AG04449 (cell line): ENCODE data around the gene DHX58.

ENCODE experiments used
- CTCF ChIA-PET: fragments of 350-600 bp; formaldehyde crosslinking; extraction: SDS; loops from one replicate; lab custom pipeline; 2021; ENCODE audit warnings: antibody characterized with exemption; lab: Yijun Ruan, JAX
- POLR2A ChIA-PET: fragments of 400-600, 350-600 bp; formaldehyde crosslinking; extraction: SDS; loops from one replicate; lab custom pipeline; 2020; ENCODE audit warnings: antibody characterized with exemption, inconsistent platforms; lab: Yijun Ruan, JAX
- DNase-seq: peaks from one replicate; pipeline ENCODE4 v3.0.0-alpha.2; 2010; ENCODE audit warnings: low read depth, low spot score
- H3K4me3 ChIP-seq: 2 replicates; pipeline ENCODE4 v1.5.1; 2011; ENCODE audit warnings: low read depth, mild to moderate bottlenecking, control low read depth, low read length
- TF ChIP-seq, protein P1 (sequence below): IDR thresholded peaks from one replicate; pipeline ENCODE4 v1.5.1; 2011; ENCODE audit warnings: mild to moderate bottlenecking, moderate library complexity, low read length, control low read depth, inconsistent platforms; ENCODE audit not compliant: insufficient read depth; ENCODE audit errors: missing control alignments

Gene DHX58

DNA sequence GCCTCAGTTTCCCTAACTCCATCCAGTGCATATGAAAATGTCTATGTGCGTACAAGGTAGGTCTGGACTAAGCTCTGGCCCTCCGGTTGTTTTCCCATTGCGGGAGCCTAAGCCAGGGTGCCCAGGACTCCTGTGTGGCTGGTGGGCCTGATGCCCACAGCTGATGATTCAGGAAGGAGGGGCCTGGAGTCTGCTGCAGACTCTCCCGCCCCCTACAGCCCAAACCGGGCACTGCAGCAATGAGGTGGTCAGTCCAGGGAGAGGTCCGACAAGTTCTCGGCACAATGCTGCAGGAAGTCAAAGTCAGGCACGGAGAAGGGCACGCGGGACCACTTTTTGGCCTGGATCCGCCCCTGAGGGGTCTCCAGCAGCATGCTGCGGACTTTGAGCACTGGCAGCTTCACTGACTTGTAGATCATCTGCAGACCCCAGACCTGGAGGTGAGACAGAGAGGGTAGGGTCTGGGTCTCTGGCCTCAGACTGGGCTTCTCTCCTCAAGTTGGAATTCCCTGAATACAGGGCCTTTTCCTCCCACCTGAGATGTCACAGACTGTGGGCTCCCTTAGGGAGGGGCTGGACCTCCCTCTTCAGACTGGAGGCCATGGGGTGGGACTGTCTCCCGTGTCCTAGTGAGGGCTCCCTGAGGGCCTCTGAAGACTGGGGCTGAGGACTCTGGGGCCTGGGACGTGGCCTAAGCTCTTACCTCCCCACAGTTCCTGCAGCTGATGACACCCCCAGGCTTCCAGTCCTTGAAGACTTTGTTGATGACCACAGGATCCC lies 10.8 kb downstream of the DHX58 start:
- CTCF ChIA-PET, result interaction anchor here (0.6 to 25.6 kb wide), 19 partner anchors 8 to 139 kb away, joined by 3 to 451 read pairs (median 5); partner anchors contain the start of genes DHX58, DNAJC7, KAT2A and NKIRAS2
- TF ChIP-seq, protein P1, sequence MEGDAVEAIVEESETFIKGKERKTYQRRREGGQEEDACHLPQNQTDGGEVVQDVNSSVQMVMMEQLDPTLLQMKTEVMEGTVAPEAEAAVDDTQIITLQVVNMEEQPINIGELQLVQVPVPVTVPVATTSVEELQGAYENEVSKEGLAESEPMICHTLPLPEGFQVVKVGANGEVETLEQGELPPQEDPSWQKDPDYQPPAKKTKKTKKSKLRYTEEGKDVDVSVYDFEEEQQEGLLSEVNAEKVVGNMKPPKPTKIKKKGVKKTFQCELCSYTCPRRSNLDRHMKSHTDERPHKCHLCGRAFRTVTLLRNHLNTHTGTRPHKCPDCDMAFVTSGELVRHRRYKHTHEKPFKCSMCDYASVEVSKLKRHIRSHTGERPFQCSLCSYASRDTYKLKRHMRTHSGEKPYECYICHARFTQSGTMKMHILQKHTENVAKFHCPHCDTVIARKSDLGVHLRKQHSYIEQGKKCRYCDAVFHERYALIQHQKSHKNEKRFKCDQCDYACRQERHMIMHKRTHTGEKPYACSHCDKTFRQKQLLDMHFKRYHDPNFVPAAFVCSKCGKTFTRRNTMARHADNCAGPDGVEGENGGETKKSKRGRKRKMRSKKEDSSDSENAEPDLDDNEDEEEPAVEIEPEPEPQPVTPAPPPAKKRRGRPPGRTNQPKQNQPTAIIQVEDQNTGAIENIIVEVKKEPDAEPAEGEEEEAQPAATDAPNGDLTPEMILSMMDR, result peak; percentile 77
- DNase-seq, result no peak
- no peak overlapping the region for H3K4me3 ChIP-seq
- POLR2A ChIA-PET, result no interaction called here

DNA sequence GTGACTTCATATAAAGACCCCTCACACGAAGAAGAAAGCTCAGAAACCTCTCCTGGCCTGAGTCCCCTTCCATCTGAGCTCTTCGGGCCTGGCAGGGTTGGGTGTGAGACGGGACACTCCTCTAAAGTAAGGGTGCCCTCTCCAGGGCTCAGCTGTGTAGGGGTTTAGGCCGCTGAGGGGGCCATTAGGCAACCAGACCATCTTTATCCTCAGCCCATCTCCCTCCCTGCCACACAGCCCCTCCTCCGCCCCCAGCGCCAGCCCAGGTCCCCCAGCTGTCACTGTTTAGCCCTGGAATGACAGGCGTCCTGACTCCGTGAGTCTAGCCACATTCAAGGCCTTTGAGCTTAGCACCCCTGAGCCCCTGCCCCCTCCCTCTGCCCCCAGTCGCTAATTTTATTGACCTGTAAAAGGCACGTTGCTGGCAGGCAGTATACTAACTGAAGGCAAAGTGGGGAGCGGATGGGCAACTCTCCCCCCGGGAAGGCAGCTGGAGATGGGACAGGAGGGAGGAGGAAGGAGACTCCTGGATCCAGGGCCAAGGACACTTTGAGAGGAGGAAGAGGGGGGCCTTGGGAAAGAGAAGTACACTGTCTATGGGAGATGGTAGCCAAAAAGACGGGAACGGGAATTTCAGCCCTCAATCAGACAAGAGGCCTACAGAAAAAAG lies 13.6 kb downstream of the DHX58 start:
- TF ChIP-seq, protein P1, result no peak
- POLR2A ChIA-PET, result interaction anchor here (0.9 kb wide), 1 partner anchor 22 kb away, joined by 4 read pairs; the partner anchor contains the start of gene KAT2A
- no peak for DNase-seq
- H3K4me3 ChIP-seq, result no peak overlapping the region
- CTCF ChIA-PET, result interaction anchor here (1.1 to 25.6 kb wide), 5 partner anchors 19 to 136 kb away, joined by 3 to 451 read pairs (median 10); partner anchors contain the start of genes DNAJC7 and NKIRAS2

DNA sequence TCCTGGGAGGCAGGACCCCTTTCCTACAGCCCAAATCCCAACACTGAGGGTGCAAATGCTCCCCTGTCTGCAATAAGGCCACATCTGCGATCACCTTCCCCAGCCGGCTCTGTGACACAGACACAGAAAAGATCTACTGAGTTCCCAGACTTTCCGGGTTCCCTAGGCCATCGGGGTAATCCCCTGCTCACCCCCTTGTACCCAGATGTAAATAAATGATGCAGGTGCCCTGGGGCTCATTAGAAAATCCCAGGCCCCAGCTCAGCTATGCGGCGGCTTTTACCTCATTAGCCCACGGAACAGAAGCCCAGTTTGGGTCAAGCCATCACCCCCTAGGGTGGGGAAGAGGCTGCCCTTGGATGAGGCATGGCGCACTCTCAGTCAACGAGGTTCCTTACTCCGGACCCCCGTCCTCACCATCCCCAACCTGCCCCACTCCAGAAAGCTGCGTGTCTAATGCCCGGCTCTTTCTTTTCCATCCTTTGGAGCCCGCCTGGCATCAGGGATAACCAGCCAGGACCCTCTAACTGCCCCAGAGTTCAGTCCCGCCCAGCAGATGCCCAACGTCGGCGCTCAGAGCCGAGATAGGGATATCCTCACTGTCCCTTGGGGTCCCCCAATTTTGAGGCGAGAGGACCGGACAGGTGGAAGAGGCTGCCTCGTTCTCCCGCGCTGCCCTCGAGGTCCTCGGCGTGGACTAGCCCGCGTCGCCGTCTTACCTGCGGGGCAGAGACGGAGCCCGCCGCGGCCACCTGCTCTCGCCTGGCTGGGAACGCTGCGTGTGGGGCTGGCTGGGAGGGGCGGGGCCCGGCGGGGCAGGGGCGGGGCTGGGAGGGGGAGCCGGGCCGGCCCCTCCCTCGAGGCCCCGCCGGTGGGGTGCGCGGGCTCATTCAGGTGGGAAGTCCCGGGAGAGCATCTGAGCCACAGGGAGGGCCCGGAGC lies 14.6 kb downstream of the DHX58 start, which contains the start of gene ZNF385C:
Gene ZNF385C, minus strand, starts transcription at position 783 of the 941 bp plus-strand sequence. CDS start 35,417 bp downstream, outside the sequence.
- POLR2A ChIA-PET, result interaction anchor here (0.8 to 0.9 kb wide), 2 partner anchors 23 to 367 kb away, joined by 3 to 4 read pairs; partner anchors contain the start of gene KAT2A
- no peak for DNase-seq

DNA sequence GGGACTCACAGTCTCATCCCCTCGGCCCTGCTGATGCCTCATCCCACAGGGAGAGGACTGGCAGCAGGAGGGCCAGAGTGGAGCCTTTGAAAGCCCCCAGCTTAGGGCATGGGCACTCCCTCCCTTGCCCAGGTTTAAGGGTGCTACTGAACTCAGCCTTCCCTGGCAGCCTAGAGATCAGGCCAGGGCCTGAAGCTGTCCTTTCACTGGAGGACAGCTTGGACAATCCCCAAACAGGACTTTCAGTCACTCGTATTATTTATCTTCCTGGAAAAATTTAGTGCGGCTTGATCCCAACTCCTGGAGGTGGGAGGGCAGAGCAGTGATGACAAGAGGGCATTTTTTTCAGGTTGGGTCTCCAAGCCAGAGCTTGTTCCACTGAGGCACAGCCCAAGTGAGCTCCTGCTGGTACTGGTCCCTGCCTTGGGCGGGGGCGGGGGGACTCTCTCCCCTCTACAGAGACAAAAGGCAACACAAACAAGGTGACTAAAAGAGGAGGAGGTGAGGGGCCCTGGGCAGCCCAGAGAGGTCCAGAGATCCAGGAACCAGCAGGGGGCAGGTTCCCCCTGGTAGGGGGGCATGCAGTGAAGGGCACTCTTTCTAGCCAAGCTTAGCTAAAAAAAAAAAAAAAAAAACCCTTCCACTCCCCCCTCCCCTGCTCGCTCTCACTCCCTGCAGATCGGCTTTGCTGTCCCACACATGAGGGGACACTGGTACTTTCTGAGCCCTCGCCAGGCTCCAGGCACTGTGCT lies 16.0 kb downstream of the DHX58 start:
- ChIA-PET CTCF (interaction anchor here (1.0 to 2.7 kb wide), 6 partner anchors 11 to 76 kb away, joined by 3 to 14 read pairs (median 5); partner anchors contain the start of gene NKIRAS2), POLR2A (interaction anchor here (0.7 kb wide), 1 partner anchor 57 kb away, joined by 3 read pairs; no protein-coding TSS in a partner anchor)
- H3K4me3 ChIP-seq, result no peak overlapping the region
- DNase-seq, result no peak
- TF ChIP-seq, protein P1, result no peak

More for the DNA sequence above, 14.6 kb downstream of the DHX58 start, which contains the start of gene ZNF385C:
- H3K4me3 ChIP-seq, result no peak within 1 kb of the TSS
- CTCF ChIA-PET, result interaction anchor here (0.8 to 25.6 kb wide), 7 partner anchors 12 to 76 kb away, joined by 3 to 451 read pairs (median 8); partner anchors contain the start of genes DNAJC7 and NKIRAS2
- TF ChIP-seq, protein P1, result no peak

DNA sequence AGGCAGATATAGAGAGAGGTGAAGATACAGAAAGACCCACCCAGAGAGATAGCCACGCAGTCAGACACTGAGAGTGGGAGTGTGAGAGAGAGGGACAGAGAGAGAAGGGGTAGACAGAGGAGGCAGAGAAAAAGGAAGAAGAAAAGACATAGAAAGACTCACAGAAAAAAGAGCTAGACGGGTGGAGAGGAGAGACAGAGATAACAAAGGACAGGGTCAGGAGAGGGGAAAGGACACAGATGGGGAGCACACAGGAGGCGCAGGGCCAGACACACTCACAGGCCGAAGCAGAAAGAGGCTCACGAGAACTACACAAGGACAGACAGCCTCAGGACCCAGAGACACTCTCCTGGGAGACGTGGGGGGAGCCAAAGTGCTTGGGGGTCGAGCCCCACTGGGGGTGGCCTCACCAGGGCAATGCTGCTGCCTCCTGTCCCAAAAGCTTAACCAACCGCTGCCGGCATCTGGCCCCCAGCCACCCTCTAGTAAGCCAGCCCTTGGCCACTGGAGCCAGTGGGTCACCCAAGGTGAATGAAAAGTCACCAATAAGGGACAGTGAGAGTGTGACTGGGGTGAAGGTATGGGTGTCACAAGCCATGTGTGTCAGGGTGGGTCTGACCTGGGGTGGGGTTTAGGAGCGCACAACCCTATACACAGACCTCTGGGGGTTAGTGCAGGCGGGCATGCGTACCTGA lies 18.0 kb downstream of the DHX58 start:
- no peak overlapping the region for H3K4me3 ChIP-seq
- DNase-seq, result no peak
- ChIA-PET CTCF (interaction anchor here (1.4 kb wide), 1 partner anchor 35 kb away, joined by 3 read pairs; no protein-coding TSS in a partner anchor), POLR2A (no interaction called here)
- TF ChIP-seq, protein P1, result no peak
